GM19238 (cell line): ENCODE measurements around the gene SLC25A25.
A peak's percentile ranks its signal among the peaks of the same experiment; 100 is the strongest.
"Not testable (repeated sequence)": the region's sequence is repeated elsewhere in the genome, so short reads cannot be mapped to it uniquely, and the experiment has no call there.

Experiments used
- DNase-seq: peaks from one replicate; pipeline ENCODE4 v3.0.0; 2011; ENCODE audit warnings: low spot score; ENCODE audit not compliant: insufficient read length

Gene SLC25A25

GRCh38 chr9:128124873-128125579 lies 57.0 kb downstream of the SLC25A25 start:
- DNase-seq: no peak

DNA sequence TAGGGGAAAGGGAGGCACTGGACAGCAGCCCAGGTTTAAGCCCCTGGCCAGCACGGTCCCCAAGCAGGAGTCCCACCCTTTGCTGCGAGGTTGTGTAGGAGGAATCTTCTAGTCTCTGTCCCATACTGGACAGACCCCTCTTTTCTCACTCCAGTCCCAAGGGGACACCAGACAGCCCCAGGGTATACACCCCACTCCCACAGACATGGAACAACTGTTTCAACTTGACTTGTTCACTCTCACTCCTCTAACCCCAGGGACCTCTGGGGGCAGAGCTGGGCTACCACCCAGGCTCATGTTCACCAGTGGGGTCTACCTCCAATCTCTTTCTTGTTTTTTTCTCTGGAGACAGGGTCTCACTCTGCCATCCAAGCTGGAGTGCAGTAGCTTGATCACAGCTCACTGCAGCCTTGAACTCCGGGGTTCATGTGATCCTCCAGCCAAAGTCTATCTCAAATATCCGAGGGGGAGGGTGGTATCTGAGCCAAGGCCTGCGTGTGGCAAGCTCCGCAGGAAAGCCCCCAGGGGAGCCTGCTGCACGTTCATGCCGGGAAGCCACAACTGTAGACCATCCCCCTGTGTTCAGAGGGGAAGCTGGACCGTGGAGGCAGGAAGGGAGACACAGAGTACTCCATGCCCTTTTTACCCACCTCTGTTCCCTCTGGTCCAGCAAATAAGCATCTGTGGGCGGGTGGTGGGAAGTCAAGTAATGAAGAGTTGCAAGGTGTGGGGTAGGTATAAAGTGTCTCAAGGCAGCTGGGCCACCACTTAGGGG lies 57.7 kb downstream of the SLC25A25 start:
- no peak for DNase-seq

DNA sequence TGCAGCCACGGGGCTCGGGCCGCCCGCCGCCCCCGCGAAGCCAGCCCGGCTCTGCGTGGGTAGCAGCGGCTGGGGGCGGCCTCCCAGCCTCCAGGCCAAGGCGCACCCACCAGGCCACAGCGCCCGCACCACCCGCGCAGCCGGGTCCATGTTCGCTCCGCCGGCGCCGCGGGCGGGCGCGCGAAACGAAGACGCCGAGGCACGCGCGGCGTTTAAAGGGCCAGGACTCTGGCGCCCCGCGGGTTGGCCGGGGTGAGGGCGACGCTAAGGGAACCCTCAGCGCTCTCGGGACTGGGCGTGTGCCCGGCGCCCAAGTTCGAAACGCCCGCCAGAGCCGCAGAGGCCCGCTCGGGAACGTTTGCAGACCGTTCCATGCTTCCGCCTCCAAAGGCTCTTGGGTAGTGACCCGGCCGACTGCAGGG lies 59.5 kb downstream of the SLC25A25 start, which contains the start of gene PTGES2:
PTGES2 (minus strand) TSS at position 162 of the 422 bp plus-strand sequence; CDS start at position 150, 12 bp downstream.
- DNase-seq: peak; percentile 74

- DNase-seq: peak; percentile 71
Measured at GRCh38 chr9:128127990-128128835, 60.2 kb downstream of the SLC25A25 start.

GRCh38 chr9:128128836-128129590 lies 61.0 kb downstream of the SLC25A25 start:
- DNase-seq: no peak

DNA sequence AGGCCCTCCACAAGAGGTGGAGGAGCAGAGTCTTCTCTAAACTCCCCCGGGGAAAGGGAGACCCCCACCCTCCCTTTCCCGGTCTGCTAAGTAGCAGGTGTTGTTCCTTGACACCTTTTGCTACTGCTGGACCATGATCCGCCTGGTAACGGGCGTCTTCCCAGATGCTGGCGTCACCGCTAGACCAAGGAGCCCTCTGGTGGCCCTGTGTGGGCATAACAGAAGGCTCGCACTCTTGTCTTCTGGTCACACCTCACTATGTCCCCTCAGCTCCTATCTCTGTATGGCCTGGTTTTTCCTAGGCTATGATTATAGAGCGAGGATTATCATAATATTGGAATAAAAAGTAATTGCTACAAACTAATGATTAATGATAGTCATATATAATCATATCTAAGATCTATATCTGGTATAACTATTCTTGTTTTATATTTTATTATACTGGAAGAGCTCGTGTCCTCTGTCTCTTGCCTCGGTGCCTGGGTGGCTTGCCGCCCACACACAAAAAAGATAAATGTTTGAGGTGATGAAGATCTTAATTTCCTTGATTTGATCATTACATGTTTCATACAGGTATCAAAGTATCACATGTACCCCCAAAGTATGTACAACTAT lies 62.1 kb downstream of the SLC25A25 start:
- DNase-seq: not testable (repeated sequence)

DNA sequence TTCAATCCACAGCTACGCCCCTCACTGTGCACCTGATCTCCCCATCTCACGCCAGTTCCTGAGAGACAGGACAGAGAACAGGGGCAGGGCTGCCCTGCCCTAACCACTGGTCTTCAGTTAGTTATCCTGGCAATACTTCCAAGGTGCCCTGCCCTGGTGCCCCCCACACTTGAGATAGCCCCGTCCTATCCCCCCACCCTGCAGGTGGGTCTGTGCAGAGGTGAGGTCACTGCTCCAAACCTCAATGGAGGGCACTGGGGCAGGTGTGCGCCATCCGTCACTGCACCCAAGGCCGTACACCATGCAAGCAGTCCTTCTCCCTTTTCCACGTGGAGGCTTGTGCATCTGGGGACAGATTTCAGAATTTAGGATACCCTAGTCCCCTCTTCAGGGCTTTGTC lies 62.6 kb downstream of the SLC25A25 start:
- DNase-seq: not testable (repeated sequence)

DNA sequence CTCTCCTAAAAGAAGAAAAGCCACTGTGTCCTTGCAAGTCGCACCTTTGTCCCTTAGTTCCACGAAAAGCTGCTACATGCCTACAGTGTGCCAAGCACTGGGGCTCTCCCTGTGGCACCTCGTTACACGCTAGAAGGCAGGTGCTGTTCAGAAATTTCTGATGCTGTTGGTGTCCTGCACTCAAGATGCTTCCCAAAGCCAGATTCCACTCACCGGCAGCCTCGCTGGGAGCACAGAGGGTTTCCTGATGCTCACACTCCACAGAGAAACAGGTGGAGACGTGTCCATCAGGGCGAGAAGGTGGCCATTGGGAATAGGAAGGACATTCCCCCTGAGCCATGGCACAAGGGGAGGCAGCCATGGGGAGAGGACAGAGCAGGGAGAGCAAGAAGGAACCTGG lies 63.3 kb downstream of the SLC25A25 start:
- not testable (repeated sequence) for DNase-seq

DNA sequence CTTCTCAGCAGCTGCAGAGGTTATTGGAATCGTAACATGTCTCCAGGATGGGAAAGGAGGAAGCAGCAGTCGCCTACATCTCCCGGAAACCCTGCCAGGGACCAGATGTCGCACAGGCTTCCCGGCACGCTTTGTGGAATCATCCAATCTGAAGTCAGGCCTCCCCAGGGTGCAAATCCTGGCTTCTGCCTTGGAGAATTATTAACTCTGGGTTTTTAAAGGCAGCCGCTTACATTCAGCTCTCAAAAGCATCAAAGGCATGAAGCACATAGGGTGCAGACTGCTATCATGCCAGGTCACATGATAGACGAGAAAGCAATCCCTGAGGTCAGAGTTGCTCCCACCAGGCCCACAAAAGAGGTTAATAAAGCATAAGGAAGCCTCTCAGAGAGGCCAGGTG lies 64.1 kb downstream of the SLC25A25 start:
- not testable (repeated sequence) for DNase-seq

- DNase-seq: not testable (repeated sequence)
Measured at GRCh38 chr9:128135561-128135960, 67.5 kb downstream of the SLC25A25 start.

DNA sequence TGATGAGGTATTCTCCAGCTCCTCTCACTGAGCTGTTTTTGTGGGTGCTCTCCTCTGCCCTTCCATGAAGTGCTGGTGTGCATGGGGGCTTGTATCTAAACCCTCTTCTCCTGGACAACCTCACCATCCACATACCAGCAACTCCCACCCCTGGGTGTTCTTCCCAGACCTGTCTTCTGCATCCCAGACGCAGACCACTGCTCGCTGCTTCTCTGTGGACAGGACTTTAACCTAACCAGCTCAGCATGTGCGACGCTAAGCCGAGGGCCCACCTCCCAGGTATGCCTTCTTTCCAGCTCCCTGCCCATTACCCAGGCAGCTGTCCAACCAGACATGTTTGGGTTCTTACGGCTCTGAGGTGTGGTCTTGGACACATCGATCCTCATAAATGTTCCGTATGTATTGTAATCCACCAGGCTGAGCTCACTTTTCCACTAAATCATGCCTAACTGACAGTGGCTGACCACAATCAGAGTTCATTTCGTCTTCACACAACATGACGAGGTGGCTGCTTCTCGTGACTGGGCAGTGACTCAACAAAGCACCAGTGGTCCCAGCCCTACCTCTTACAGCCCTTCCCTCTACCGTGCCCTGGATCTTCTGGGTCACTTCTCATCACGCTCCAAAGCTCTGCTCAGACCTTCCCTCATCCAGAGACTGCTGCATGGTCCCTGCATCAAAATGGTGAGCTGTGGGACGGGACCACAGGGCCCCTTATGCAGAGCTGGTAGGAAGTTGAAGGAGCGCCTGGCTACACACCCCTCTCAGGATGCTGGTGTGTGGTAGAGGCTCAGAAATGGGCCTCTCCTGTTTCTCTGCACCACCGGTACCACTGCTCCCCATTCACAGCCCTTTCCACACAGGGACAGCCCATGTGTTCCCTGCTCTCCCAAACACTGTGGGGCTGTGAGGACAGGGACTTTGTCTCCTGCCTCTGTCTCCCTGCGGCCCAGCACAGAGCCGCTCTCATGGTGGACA lies 69.1 kb downstream of the SLC25A25 start:
- no peak for DNase-seq

DNA sequence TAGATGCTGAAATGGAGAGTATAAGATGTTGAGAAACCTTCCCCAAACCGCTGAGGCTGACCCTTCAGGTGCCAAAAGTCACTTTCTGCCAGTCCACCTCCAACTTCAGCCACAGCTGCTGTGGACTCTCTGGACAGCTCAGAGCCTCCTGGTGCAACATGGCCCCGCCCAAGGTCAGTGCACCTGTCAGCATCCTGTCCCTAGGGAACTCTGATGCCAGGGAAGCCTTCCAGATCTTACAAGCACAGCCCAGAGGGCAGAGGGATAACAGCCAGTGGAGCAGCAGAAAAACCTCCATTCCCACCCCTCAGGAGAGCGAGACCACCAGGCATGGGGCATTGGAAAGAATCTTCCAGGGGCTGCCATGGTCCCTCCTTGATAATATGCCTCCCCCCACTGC lies 70.0 kb downstream of the SLC25A25 start:
- no peak for DNase-seq

DNA sequence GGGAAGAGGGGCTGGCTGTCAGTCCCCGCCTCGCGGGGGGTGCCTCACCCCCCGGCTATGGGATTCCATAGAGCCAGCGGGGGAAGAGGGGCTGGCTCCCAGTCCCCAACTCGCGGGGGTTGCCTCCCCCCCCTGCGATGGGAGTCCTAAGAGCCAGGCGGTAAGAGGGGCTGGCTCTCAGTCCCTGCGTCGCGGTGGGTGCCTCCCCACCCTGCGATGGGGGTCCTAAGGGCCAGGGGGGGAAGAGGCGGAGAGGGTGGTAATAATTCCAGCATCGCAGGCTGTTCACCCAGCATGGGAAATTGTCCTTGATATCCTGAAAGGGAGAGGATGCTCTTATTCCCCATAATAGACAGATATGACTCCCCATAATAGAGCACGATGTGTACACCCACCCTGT lies 71.6 kb downstream of the SLC25A25 start:
- no peak for DNase-seq

GRCh38 chr9:128141604-128142003 lies 73.6 kb downstream of the SLC25A25 start:
- no peak for DNase-seq

DNA sequence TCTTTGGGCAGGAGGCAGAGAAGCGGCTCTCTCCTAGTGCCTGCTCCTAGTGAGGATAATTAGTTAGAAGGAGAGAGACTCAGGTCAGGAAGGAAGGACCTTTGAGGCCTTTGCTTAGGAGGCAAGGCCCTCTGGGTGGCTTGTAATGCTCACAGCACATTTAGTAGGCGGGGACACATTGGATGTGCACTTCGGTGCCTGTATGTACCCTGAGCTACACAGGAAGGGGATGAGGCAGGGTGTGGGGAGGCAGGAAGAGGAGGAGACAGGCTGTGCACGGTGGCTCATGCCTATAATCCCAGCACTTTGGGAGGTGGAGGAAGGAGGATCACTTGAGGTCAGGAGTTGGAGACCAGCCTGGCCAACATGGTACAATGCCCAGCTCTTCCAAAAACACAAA lies 74.0 kb downstream of the SLC25A25 start:
- DNase-seq: no peak

DNA sequence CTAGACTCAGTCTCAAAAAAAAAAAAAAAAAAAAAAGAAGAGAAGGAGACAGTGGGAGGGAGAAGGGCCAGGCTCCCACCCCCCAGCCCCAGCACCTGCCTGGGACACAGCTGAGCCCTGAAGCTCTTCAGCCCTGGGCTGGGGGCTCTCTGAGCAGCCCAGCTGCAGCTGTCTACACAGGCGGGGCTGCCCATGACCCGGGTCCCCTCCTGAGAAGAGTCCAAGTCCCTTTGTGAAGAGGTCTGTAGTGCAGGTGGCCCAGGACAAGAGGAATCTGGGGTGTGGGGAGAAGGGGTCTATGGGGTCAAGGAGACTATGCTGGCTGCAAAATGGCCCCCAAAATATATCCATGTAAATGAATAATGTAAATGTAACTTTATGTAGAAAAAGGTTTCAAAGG lies 74.6 kb downstream of the SLC25A25 start:
- no peak for DNase-seq

DNA sequence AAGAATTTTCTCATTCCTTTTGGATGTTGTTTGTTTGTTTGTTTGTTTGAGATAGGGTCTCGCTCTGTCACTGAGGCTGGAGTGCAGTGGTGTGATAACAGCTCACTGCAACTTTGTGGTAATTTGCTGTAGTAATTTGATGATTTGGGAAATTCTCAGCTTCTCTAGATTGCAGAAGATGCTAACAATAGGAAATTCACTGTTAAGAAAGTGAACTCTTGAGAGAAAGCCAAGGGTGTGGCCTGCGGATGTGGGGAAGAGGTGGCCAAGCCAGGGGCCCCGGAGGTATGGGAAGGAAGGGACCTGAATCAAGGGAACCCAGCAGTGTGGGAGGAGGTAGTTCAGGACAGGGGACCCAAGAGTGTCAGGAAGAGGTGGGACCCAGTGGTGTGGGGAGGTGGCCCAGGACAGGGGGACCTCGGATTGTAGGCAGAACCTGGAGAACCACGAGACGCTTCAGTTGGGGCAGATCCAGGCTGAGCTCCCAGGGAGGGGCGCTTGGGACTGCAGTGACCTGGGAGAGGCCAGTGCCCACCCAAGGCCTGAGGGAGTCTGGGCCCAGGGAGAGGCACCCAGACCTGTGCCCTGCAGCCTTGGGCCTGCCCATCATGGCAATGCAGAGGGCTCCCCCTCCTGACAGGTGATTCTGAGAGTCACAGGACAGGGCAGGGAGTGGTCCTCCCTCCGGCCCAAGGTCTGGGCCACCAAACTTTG lies 75.7 kb downstream of the SLC25A25 start:
- DNase-seq: no peak
